NCI-H2171 (cell line): ENCODE results near the gene NR6A1.

Experiments used
- DNase-seq: peaks from one replicate; lab custom pipeline; 2025; lab: John Stamatoyannopoulos, UW

NR6A1 gene

GRCh38 chr9:124771021-124771866 lies at the start of gene NR6A1:
TSS of gene NR6A1 (minus strand) at chr9:124771311.
- peak; percentile 94 for DNase-seq

- no peak for DNase-seq
Measured at GRCh38 chr9:124818431-124819281, 47.5 kb upstream of the NR6A1 start.

- DNase-seq = no peak
Measured at GRCh38 chr9:124815601-124816000, 44.5 kb upstream of the NR6A1 start.

- DNase-seq = no peak
Measured at GRCh38 chr9:124814164-124814535, 43.0 kb upstream of the NR6A1 start.

- DNase-seq = no peak
Measured at GRCh38 chr9:124813501-124814163, 42.5 kb upstream of the NR6A1 start.

GRCh38 chr9:124813041-124813440 lies 41.9 kb upstream of the NR6A1 start:
- peak; percentile 14 for DNase-seq

- DNase-seq = no peak
Measured at GRCh38 chr9:124812441-124812876, 41.3 kb upstream of the NR6A1 start.

- no peak for DNase-seq
Measured at GRCh38 chr9:124810663-124811355, 39.7 kb upstream of the NR6A1 start.

GRCh38 chr9:124809741-124810500 lies 38.8 kb upstream of the NR6A1 start:
- DNase-seq = no peak

GRCh38 chr9:124809211-124809610 lies 38.1 kb upstream of the NR6A1 start:
- no peak for DNase-seq

GRCh38 chr9:124808246-124808956 lies 37.3 kb upstream of the NR6A1 start:
- DNase-seq = no peak

GRCh38 chr9:124805186-124805585 lies 34.1 kb upstream of the NR6A1 start:
- no peak for DNase-seq

- no peak for DNase-seq
Measured at GRCh38 chr9:124803911-124804310, 32.8 kb upstream of the NR6A1 start.

- DNase-seq = no peak
Measured at GRCh38 chr9:124802426-124802825, 31.3 kb upstream of the NR6A1 start.

- no peak for DNase-seq
Measured at GRCh38 chr9:124801356-124801755, 30.2 kb upstream of the NR6A1 start.

GRCh38 chr9:124800306-124801259 lies 29.5 kb upstream of the NR6A1 start:
- DNase-seq = no peak

- no peak for DNase-seq
Measured at GRCh38 chr9:124799274-124800006, 28.3 kb upstream of the NR6A1 start.

- DNase-seq = no peak
Measured at GRCh38 chr9:124797343-124798103, 26.4 kb upstream of the NR6A1 start.
